ENCODE results near the gene ENHO.
A peak's percentile ranks its signal among the peaks of the same experiment; 100 is the strongest.

The ENHO gene

DNA sequence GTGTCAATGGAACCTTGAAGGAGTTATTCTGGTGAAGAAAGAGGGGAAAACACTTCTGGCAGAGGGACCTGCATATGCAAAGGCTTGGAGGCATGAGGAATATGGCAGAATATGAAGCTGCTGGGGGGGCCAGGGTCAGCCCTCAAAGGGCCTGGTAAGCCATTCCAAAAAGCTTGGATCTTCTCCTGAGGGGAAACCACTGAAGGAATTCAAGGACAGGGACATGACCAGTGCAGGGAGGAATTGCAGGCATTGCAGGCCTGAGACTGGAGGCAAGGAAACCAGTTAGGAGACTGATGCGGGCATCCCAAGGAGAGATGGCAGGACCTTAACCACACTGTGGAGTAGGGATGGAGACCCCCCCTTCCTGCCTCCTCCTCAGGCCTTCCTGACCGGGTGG, 21.4 kb downstream of the ENHO start:
- no peaks in the 10 kb centered on the region for H3K9me3 ChIP-seq (ENCODE audit: control extremely low read depth in 1 of 5, control insufficient read depth in 4 of 5, insufficient read depth in 2 of 5, low read depth in 1 of 5, low read length in 4 of 5)
- ChIA-PET POLR2A (no interaction called here), CTCF (interaction anchor here (0.6 to 5.0 kb wide), 24 partner anchors 9 to 674 kb away, joined by 3 to 60 read pairs (median 6); no protein-coding TSS in a partner anchor)
- no peak for DNase-seq
- no peak overlapping the region for H3K4me3 ChIP-seq (ENCODE audit: control insufficient read depth in 1 of 7, extremely low read depth in 1 of 7, insufficient read depth in 4 of 7, low read depth in 2 of 7, low read length in 6 of 7)
- H3K27me3 ChIP-seq (replicated peaks in 2 of 5; ENCODE audit: control insufficient read depth in 4 of 5, insufficient read depth in 5 of 5, low read length in 4 of 5), result peaks cover 0 to 14% (median 0%) of the 10 kb centered on the region in 5 experiments
- no peaks in the 10 kb centered on the region for H3K36me3 ChIP-seq (ENCODE audit: control insufficient read depth in 4 of 4, insufficient read depth in 4 of 4, low read length in 3 of 4)
- no peaks in the 10 kb centered on the region for H3K4me1 ChIP-seq (ENCODE audit: control extremely low read depth in 1 of 4, control insufficient read depth in 4 of 4, insufficient read depth in 4 of 4, low read length in 3 of 4)
- H3K27ac ChIP-seq (ENCODE audit: insufficient read depth in 1 of 2, low read depth in 1 of 2, low read length in 2 of 2, poor library complexity in 1 of 2, severe bottlenecking in 2 of 2), result no peak overlapping the region
- no CpG with 5 or more reads among the region's 2 CpGs for WGBS (ENCODE audit: insufficient coverage)

GRCh38 chr9:34500623-34501267, 22.0 kb downstream of the ENHO start:
- CTCF ChIA-PET, result interaction anchor here (0.6 to 5.0 kb wide), 23 partner anchors 8 to 168 kb away, joined by 3 to 60 read pairs (median 6); no protein-coding TSS in a partner anchor
- H3K27me3 ChIP-seq (replicated peaks in 2 of 5; ENCODE audit: control insufficient read depth in 4 of 5, insufficient read depth in 5 of 5, low read length in 4 of 5), result peaks cover 0 to 12% (median 0%) of the 10 kb centered on the region in 5 experiments
- peak; percentile 42 to 71 (median 58) for DNase-seq
- H3K4me1 ChIP-seq (ENCODE audit: control extremely low read depth in 1 of 4, control insufficient read depth in 4 of 4, insufficient read depth in 4 of 4, low read length in 3 of 4), result no peaks in the 10 kb centered on the region
- no peak overlapping the region for H3K27ac ChIP-seq (ENCODE audit: insufficient read depth in 1 of 2, low read depth in 1 of 2, low read length in 2 of 2, poor library complexity in 1 of 2, severe bottlenecking in 2 of 2)
- no peaks in the 10 kb centered on the region for H3K36me3 ChIP-seq (ENCODE audit: control insufficient read depth in 4 of 4, insufficient read depth in 4 of 4, low read length in 3 of 4)
- no peak overlapping the region for H3K4me3 ChIP-seq (ENCODE audit: control insufficient read depth in 1 of 7, extremely low read depth in 1 of 7, insufficient read depth in 4 of 7, low read depth in 2 of 7, low read length in 6 of 7)
- POLR2A ChIA-PET, result no interaction called here
- no peaks in the 10 kb centered on the region for H3K9me3 ChIP-seq (ENCODE audit: control extremely low read depth in 1 of 5, control insufficient read depth in 4 of 5, insufficient read depth in 2 of 5, low read depth in 1 of 5, low read length in 4 of 5)
- WGBS (ENCODE audit: insufficient coverage), result 0% methylated on average over 1 of the region's 6 CpGs

GRCh38 chr9:34499076-34499475, 23.7 kb downstream of the ENHO start:
- no peak overlapping the region for H3K27ac ChIP-seq (ENCODE audit: insufficient read depth in 1 of 2, low read depth in 1 of 2, low read length in 2 of 2, poor library complexity in 1 of 2, severe bottlenecking in 2 of 2)

GRCh38 chr9:34498553-34498952, 24.2 kb downstream of the ENHO start:
- ChIA-PET CTCF (interaction anchor here (1.1 to 2.8 kb wide), 5 partner anchors 9 to 68 kb away, joined by 3 to 9 read pairs (median 4); no protein-coding TSS in a partner anchor), POLR2A (no interaction called here)
- DNase-seq, result no peak
- H3K27me3 ChIP-seq (replicated peaks in 2 of 5; ENCODE audit: control insufficient read depth in 4 of 5, insufficient read depth in 5 of 5, low read length in 4 of 5), result peaks cover 0 to 9% (median 0%) of the 10 kb centered on the region in 5 experiments
- 100% methylated on average over 1 of the region's 3 CpGs for WGBS (ENCODE audit: insufficient coverage)
- H3K4me1 ChIP-seq (ENCODE audit: control extremely low read depth in 1 of 4, control insufficient read depth in 4 of 4, insufficient read depth in 4 of 4, low read length in 3 of 4), result no peaks in the 10 kb centered on the region
- no peak overlapping the region for H3K27ac ChIP-seq (ENCODE audit: insufficient read depth in 1 of 2, low read depth in 1 of 2, low read length in 2 of 2, poor library complexity in 1 of 2, severe bottlenecking in 2 of 2)
- no peaks in the 10 kb centered on the region for H3K36me3 ChIP-seq (ENCODE audit: control insufficient read depth in 4 of 4, insufficient read depth in 4 of 4, low read length in 3 of 4)
- H3K9me3 ChIP-seq (ENCODE audit: control extremely low read depth in 1 of 5, control insufficient read depth in 4 of 5, insufficient read depth in 2 of 5, low read depth in 1 of 5, low read length in 4 of 5), result no peaks in the 10 kb centered on the region
- H3K4me3 ChIP-seq (ENCODE audit: control insufficient read depth in 1 of 7, extremely low read depth in 1 of 7, insufficient read depth in 4 of 7, low read depth in 2 of 7, low read length in 6 of 7), result no peak overlapping the region

More at GRCh38 chr9:34499076-34499475, 23.7 kb downstream of the ENHO start:
- DNase-seq, result no peak
- H3K9me3 ChIP-seq (ENCODE audit: control extremely low read depth in 1 of 5, control insufficient read depth in 4 of 5, insufficient read depth in 2 of 5, low read depth in 1 of 5, low read length in 4 of 5), result no peaks in the 10 kb centered on the region
- H3K36me3 ChIP-seq (ENCODE audit: control insufficient read depth in 4 of 4, insufficient read depth in 4 of 4, low read length in 3 of 4), result no peaks in the 10 kb centered on the region
- ChIA-PET CTCF (interaction anchor here (1.1 to 5.0 kb wide), 7 partner anchors 10 to 95 kb away, joined by 3 to 23 read pairs (median 4); no protein-coding TSS in a partner anchor), POLR2A (no interaction called here)
- peaks cover 0 to 12% (median 0%) of the 10 kb centered on the region in 5 experiments for H3K27me3 ChIP-seq (replicated peaks in 2 of 5; ENCODE audit: control insufficient read depth in 4 of 5, insufficient read depth in 5 of 5, low read length in 4 of 5)
- 94% methylated on average over 2 of the region's 2 CpGs for WGBS (ENCODE audit: insufficient coverage)
- H3K4me1 ChIP-seq (ENCODE audit: control extremely low read depth in 1 of 4, control insufficient read depth in 4 of 4, insufficient read depth in 4 of 4, low read length in 3 of 4), result no peaks in the 10 kb centered on the region
- H3K4me3 ChIP-seq (ENCODE audit: control insufficient read depth in 1 of 7, extremely low read depth in 1 of 7, insufficient read depth in 4 of 7, low read depth in 2 of 7, low read length in 6 of 7), result no peak overlapping the region

- POLR2A ChIA-PET, result no interaction called here
- peaks cover 0 to 7% (median 0%) of the 10 kb centered on the region in 5 experiments for H3K27me3 ChIP-seq (replicated peaks in 2 of 5; ENCODE audit: control insufficient read depth in 4 of 5, insufficient read depth in 5 of 5, low read length in 4 of 5)
- CTCF ChIA-PET, result interaction anchor here (0.6 to 2.8 kb wide), 14 partner anchors 11 to 164 kb away, joined by 3 to 11 read pairs (median 4); no protein-coding TSS in a partner anchor
- 75% methylated on average over 2 of the region's 6 CpGs for WGBS (ENCODE audit: insufficient coverage)
- H3K4me3 ChIP-seq (ENCODE audit: control insufficient read depth in 1 of 7, extremely low read depth in 1 of 7, insufficient read depth in 4 of 7, low read depth in 2 of 7, low read length in 6 of 7), result no peak overlapping the region
- no peaks in the 10 kb centered on the region for H3K9me3 ChIP-seq (ENCODE audit: control extremely low read depth in 1 of 5, control insufficient read depth in 4 of 5, insufficient read depth in 2 of 5, low read depth in 1 of 5, low read length in 4 of 5)
- no peak for DNase-seq
- no peak overlapping the region for H3K27ac ChIP-seq (ENCODE audit: insufficient read depth in 1 of 2, low read depth in 1 of 2, low read length in 2 of 2, poor library complexity in 1 of 2, severe bottlenecking in 2 of 2)
- no peaks in the 10 kb centered on the region for H3K36me3 ChIP-seq (ENCODE audit: control insufficient read depth in 4 of 4, insufficient read depth in 4 of 4, low read length in 3 of 4)
- no peaks in the 10 kb centered on the region for H3K4me1 ChIP-seq (ENCODE audit: control extremely low read depth in 1 of 4, control insufficient read depth in 4 of 4, insufficient read depth in 4 of 4, low read length in 3 of 4)
Measured at GRCh38 chr9:34496149-34496712, 26.6 kb downstream of the ENHO start.

- H3K36me3 ChIP-seq (ENCODE audit: control insufficient read depth in 4 of 4, insufficient read depth in 4 of 4, low read length in 3 of 4), result no peaks in the 10 kb centered on the region
- H3K4me3 ChIP-seq (ENCODE audit: control insufficient read depth in 1 of 7, extremely low read depth in 1 of 7, insufficient read depth in 4 of 7, low read depth in 2 of 7, low read length in 6 of 7), result no peak overlapping the region
- no peak overlapping the region for H3K27ac ChIP-seq (ENCODE audit: insufficient read depth in 1 of 2, low read depth in 1 of 2, low read length in 2 of 2, poor library complexity in 1 of 2, severe bottlenecking in 2 of 2)
- ChIA-PET POLR2A (no interaction called here), CTCF (interaction anchor here (1.3 to 1.6 kb wide), 2 partner anchors 50 to 83 kb away, joined by 3 to 4 read pairs; no protein-coding TSS in a partner anchor)
- no peaks in the 10 kb centered on the region for H3K9me3 ChIP-seq (ENCODE audit: control extremely low read depth in 1 of 5, control insufficient read depth in 4 of 5, insufficient read depth in 2 of 5, low read depth in 1 of 5, low read length in 4 of 5)
- H3K27me3 ChIP-seq (replicated peaks in 2 of 5; ENCODE audit: control insufficient read depth in 4 of 5, insufficient read depth in 5 of 5, low read length in 4 of 5), result peaks cover 0 to 11% (median 8%) of the 10 kb centered on the region in 5 experiments
- H3K4me1 ChIP-seq (ENCODE audit: control extremely low read depth in 1 of 4, control insufficient read depth in 4 of 4, insufficient read depth in 4 of 4, low read length in 3 of 4), result no peaks in the 10 kb centered on the region
- DNase-seq, result peak; percentile 34 to 76 (median 70)
- 37% methylated on average over 8 of the region's 8 CpGs for WGBS (ENCODE audit: insufficient coverage)
Measured at GRCh38 chr9:34493972-34494535, 28.7 kb downstream of the ENHO start.

- 0% methylated on average over 1 of the region's 2 CpGs for WGBS (ENCODE audit: insufficient coverage)
- no peaks in the 10 kb centered on the region for H3K4me1 ChIP-seq (ENCODE audit: control extremely low read depth in 1 of 4, control insufficient read depth in 4 of 4, insufficient read depth in 4 of 4, low read length in 3 of 4)
- H3K27me3 ChIP-seq (replicated peaks in 2 of 5; ENCODE audit: control insufficient read depth in 4 of 5, insufficient read depth in 5 of 5, low read length in 4 of 5), result peaks cover 0 to 18% (median 13%) of the 10 kb centered on the region in 5 experiments
- POLR2A ChIA-PET, result no interaction called here
- CTCF ChIA-PET, result interaction anchor here (1.0 to 2.0 kb wide), 3 partner anchors 9 to 56 kb away, joined by 3 to 5 read pairs (median 4); no protein-coding TSS in a partner anchor
- no peaks in the 10 kb centered on the region for H3K36me3 ChIP-seq (ENCODE audit: control insufficient read depth in 4 of 4, insufficient read depth in 4 of 4, low read length in 3 of 4)
- no peak overlapping the region for H3K27ac ChIP-seq (ENCODE audit: insufficient read depth in 1 of 2, low read depth in 1 of 2, low read length in 2 of 2, poor library complexity in 1 of 2, severe bottlenecking in 2 of 2)
- no peak overlapping the region for H3K4me3 ChIP-seq (ENCODE audit: control insufficient read depth in 1 of 7, extremely low read depth in 1 of 7, insufficient read depth in 4 of 7, low read depth in 2 of 7, low read length in 6 of 7)
- no peaks in the 10 kb centered on the region for H3K9me3 ChIP-seq (ENCODE audit: control extremely low read depth in 1 of 5, control insufficient read depth in 4 of 5, insufficient read depth in 2 of 5, low read depth in 1 of 5, low read length in 4 of 5)
- peak; percentile 4 to 20 (median 12) for DNase-seq
Measured at GRCh38 chr9:34492051-34492450, 30.7 kb downstream of the ENHO start.

Measured in common myeloid progenitor, CD34-positive (primary cell).